ENCODE results near the gene XCR1. TPM values are rescaled to one million over a fixed set of nuclear protein-coding genes. Genes with fewer than 3 reads are reported as not detected.

Gene XCR1
- total and polyA plus RNA-seq, 2 of the 8 experiments (the other 6 are each of a cell fraction or from before 2014, with no cell fraction given): 0.53 TPM; not detected in 1

DNA sequence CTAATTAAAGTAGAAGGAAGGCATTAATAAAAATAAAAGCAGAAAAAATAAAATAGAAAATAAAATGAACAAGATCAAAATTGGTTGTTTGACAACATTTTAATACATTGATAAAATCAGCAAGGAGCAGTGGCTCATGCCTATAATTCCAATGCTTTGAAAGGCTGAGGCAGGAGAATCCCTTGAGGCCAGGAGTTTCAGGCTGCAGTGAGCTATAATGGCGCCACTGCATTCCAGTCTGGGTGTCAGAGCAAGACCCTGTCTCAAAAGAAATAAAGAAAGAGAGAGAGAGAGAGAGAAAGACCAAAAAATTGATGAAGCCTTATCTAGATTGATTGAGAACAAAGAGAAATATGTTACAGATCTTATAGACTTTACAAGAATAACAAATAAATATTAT lies 2.1 kb downstream of the XCR1 start:
- FAIRE-seq: no peak
- H3K9ac ChIP-seq (replicated peaks in 1 of 4; ENCODE audit: extremely low read depth in 1 of 4, low read depth in 3 of 4, low read length in 3 of 4): no peak overlapping the region
- no peak overlapping the region for H3K56ac ChIP-seq (replicated peaks; ENCODE audit: insufficient read length, low read depth, low read length)
- no peak overlapping the region for H2BK15ac ChIP-seq (ENCODE audit: low read length)
- no peak overlapping the region for H2BK5ac ChIP-seq (ENCODE audit: low read depth, low read length)
- H4K20me1 ChIP-seq (replicated peaks in 1 of 2; ENCODE audit: control insufficient read depth in 1 of 2, insufficient read depth in 2 of 2, low read length in 2 of 2): no peaks in the 10 kb centered on the region
- H2BK12ac ChIP-seq (ENCODE audit: low read depth, low read length): no peak overlapping the region
- DNase-seq (ENCODE audit: low read depth in 1 of 2, low spot score in 2 of 2): no peak
- H2BK20ac ChIP-seq (ENCODE audit: low read length): no peak overlapping the region
- H4K8ac ChIP-seq (ENCODE audit: extremely low read depth, insufficient read depth, low read length): no peak overlapping the region
- H3K23me2 ChIP-seq (ENCODE audit: low read depth, low read length): no peaks in the 10 kb centered on the region
- H3K4ac ChIP-seq (replicated peaks; ENCODE audit: insufficient read length, low read depth, low read length): no peak overlapping the region
- no peak overlapping the region for H3K18ac ChIP-seq (ENCODE audit: extremely low read depth, low read length)
- H4K5ac ChIP-seq (ENCODE audit: insufficient read length, low read depth, low read length): no peak overlapping the region
- ChIA-PET CTCF (ENCODE audit: partially characterized antibody) (no interaction called here), POLR2A (ENCODE audit: partially characterized antibody) (no interaction called here)
- no peaks in the 10 kb centered on the region for H3K79me2 ChIP-seq (ENCODE audit: control insufficient read depth in 1 of 2, insufficient read depth in 2 of 2, low read length in 2 of 2)
- 88% methylated on average over 1 of the region's 1 CpG; no CpG with 5 or more reads in 1 of the 2 experiments for WGBS, 2 experiments (ENCODE audit: extremely low coverage in 1 of 2, insufficient coverage in 1 of 2, insufficient read length in 1 of 2, insufficient replicate concordance in 2 of 2, low coverage in 1 of 2, low lambda C conversion rate in 2 of 2, missing lambda C conversion rate in 1 of 2)
- H3K4me1 ChIP-seq (replicated peaks in 1 of 4; ENCODE audit: control insufficient read depth in 3 of 4, insufficient read depth in 4 of 4, low read length in 3 of 4): peaks cover 0 to 5% (median 0%) of the 10 kb centered on the region in 4 experiments; a peak in 2 of 7 replicates
- H3K23ac ChIP-seq (ENCODE audit: insufficient read length): no peak overlapping the region
- no peaks in the 10 kb centered on the region for H3K79me1 ChIP-seq (ENCODE audit: low read depth, low read length)
- H2AFZ ChIP-seq (ENCODE audit: low read length): no peak overlapping the region
- no peaks in the 10 kb centered on the region; a peak in 1 of 4 replicates for H3K9me3 ChIP-seq (ENCODE audit: insufficient read depth in 2 of 2, low read depth in 1 of 2, low read length in 1 of 2)
- H4K91ac ChIP-seq (replicated peaks; ENCODE audit: insufficient read length, low read length): no peak overlapping the region
- H3K4me2 ChIP-seq (ENCODE audit: insufficient read depth in 1 of 2, low read depth in 2 of 2, low read length in 2 of 2): no peak overlapping the region
- no peak overlapping the region for H2BK120ac ChIP-seq (replicated peaks; ENCODE audit: low read depth, low read length)
- H3K36me3 ChIP-seq (ENCODE audit: control insufficient read depth in 2 of 4, insufficient read depth in 4 of 4, low read length in 3 of 4): no peaks in the 10 kb centered on the region
- no peak overlapping the region for H3K14ac ChIP-seq (ENCODE audit: insufficient read length)
- H3K27me3 ChIP-seq (replicated peaks in 1 of 4; ENCODE audit: control insufficient read depth in 3 of 4, extremely low read depth in 1 of 4, insufficient read depth in 3 of 4, low read length in 3 of 4): no peaks in the 10 kb centered on the region
- no peak overlapping the region for H3K27ac ChIP-seq (ENCODE audit: low read depth, low read length)
- H2AK5ac ChIP-seq (ENCODE audit: low read depth, low read length): no peak overlapping the region
- H3K4me3 ChIP-seq (ENCODE audit: extremely low read depth in 1 of 4, insufficient read depth in 2 of 4, low read depth in 3 of 4, low read length in 4 of 4): no peak overlapping the region
- TF ChIP-seq SIN3A (conservative IDR thresholded peaks at IDR 0.05 in 1 of 2, IDR thresholded peaks at IDR 0.05 in 1 of 2; ENCODE audit: low read depth in 1 of 2, low read length in 2 of 2) (no peak), KDM5A (IDR thresholded peaks at IDR 0.05; ENCODE audit: low read length) (no peak), HDAC2 (IDR thresholded peaks at IDR 0.05; ENCODE audit: borderline replicate concordance in 1 of 2, low read depth in 2 of 2, low read length in 2 of 2) (no peak), EGR1 (IDR thresholded peaks at IDR 0.05; ENCODE audit: borderline replicate concordance, low read depth, low read length) (no peak), POU5F1 (IDR thresholded peaks at IDR 0.05; ENCODE audit: low read depth, low read length) (no peak), EZH2 (IDR thresholded peaks at IDR 0.05; ENCODE audit: low read depth, low read length, severe bottlenecking) (no peak), TAF7 (optimal IDR thresholded peaks at IDR 0.05; ENCODE audit: borderline replicate concordance, low read depth, low read length) (no peak), SIRT6 (IDR thresholded peaks at IDR 0.05; ENCODE audit: low read length) (no peak), JUN (IDR thresholded peaks at IDR 0.05; ENCODE audit: low read depth, low read length) (no peak), POLR2A (IDR thresholded peaks at IDR 0.05; ENCODE audit: control extremely low read depth in 1 of 2, low read depth in 2 of 2, low read length in 2 of 2) (no peak), GTF2F1 (IDR thresholded peaks at IDR 0.05; ENCODE audit: borderline replicate concordance, low read depth, low read length) (no peak)
- TF ChIP-seq, protein P1, sequence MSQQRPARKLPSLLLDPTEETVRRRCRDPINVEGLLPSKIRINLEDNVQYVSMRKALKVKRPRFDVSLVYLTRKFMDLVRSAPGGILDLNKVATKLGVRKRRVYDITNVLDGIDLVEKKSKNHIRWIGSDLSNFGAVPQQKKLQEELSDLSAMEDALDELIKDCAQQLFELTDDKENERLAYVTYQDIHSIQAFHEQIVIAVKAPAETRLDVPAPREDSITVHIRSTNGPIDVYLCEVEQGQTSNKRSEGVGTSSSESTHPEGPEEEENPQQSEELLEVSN (IDR thresholded peaks at IDR 0.05): no peak
- TF ChIP-seq, protein P2, sequence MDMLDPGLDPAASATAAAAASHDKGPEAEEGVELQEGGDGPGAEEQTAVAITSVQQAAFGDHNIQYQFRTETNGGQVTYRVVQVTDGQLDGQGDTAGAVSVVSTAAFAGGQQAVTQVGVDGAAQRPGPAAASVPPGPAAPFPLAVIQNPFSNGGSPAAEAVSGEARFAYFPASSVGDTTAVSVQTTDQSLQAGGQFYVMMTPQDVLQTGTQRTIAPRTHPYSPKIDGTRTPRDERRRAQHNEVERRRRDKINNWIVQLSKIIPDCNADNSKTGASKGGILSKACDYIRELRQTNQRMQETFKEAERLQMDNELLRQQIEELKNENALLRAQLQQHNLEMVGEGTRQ (IDR thresholded peaks at IDR 0.05; ENCODE audit: low read length): no peak

All from H1 (cell line).